PFSK-1 (cell line): ENCODE results near the gene INPP4B.

ENCODE experiments used
- FOXP2 ChIP-seq: optimal IDR thresholded peaks from 2 replicates; pipeline ENCODE3; 2011; ENCODE audit warnings: borderline replicate concordance, control low read depth, inconsistent platforms; ENCODE audit not compliant: insufficient read depth; ENCODE audit errors: extremely low read length, extremely low read depth
- POLR2AphosphoS5 ChIP-seq: IDR thresholded peaks from 2 replicates; pipeline ENCODE4 v1.6.1; 2012; ENCODE audit warnings: low read depth, mild to moderate bottlenecking, control low read depth, low read length, moderate library complexity
- REST ChIP-seq, 2 experiments: IDR thresholded peaks; 2 replicates each; pipeline versions ENCODE4 v1.6.1 to v1.8.0; 2011 to 2012; ENCODE audit warnings: low read depth in 2 of 2, low read length in 2 of 2, control low read depth in 1 of 2, inconsistent platforms in 1 of 2, mild to moderate bottlenecking in 1 of 2, moderate library complexity in 1 of 2; ENCODE audit not compliant: insufficient read depth in 1 of 2
- SIN3A ChIP-seq: IDR thresholded peaks from 2 replicates; pipeline ENCODE4 v1.6.1; 2012; ENCODE audit warnings: mild to moderate bottlenecking, low read length, moderate library complexity, borderline replicate concordance; ENCODE audit not compliant: insufficient read depth
- TAF1 ChIP-seq: IDR thresholded peaks from 2 replicates; pipeline ENCODE4 v1.6.1; 2012; ENCODE audit warnings: low read length, control low read depth, borderline replicate concordance; ENCODE audit not compliant: insufficient read depth

Gene INPP4B

GRCh38 chr4:142005519-142005918 lies 840.6 kb downstream of the INPP4B start:
- no peak for TF ChIP-seq FOXP2
- no peak for TF ChIP-seq POLR2AphosphoS5
- TF ChIP-seq REST (IDR thresholded peaks at IDR 0.05; ENCODE audit: insufficient read depth in 1 of 2, low read depth in 2 of 2, low read length in 2 of 2), result no peak
- TF ChIP-seq TAF1, result no peak
- TF ChIP-seq SIN3A, result no peak

- TF ChIP-seq SIN3A, result no peak
- no peak for TF ChIP-seq TAF1
- no peak for TF ChIP-seq FOXP2
- no peak for TF ChIP-seq POLR2AphosphoS5
- TF ChIP-seq REST (IDR thresholded peaks at IDR 0.05; ENCODE audit: insufficient read depth in 1 of 2, low read depth in 2 of 2, low read length in 2 of 2), result no peak
These were observed 846.5 kb downstream of the INPP4B start for GRCh38 chr4:141999446-142000143.

- TF ChIP-seq POLR2AphosphoS5, result no peak
- TF ChIP-seq FOXP2, result no peak
- no peak for TF ChIP-seq TAF1
- no peak for TF ChIP-seq REST (IDR thresholded peaks at IDR 0.05; ENCODE audit: insufficient read depth in 1 of 2, low read depth in 2 of 2, low read length in 2 of 2)
- no peak for TF ChIP-seq SIN3A
These were observed 851.0 kb downstream of the INPP4B start for GRCh38 chr4:141995056-141995455.

- TF ChIP-seq POLR2AphosphoS5 (no peak), FOXP2 (no peak)
These were observed 868.7 kb downstream of the INPP4B start for GRCh38 chr4:141977433-141977832.
